VCaP (cell line): ENCODE data around the gene ZYG11B.
"Not testable (repeated sequence)": the region's sequence is repeated elsewhere in the genome, so short reads cannot be mapped to it uniquely, and the experiment has no call there.

Experiments
- H3K27ac ChIP-seq: fragments of 450-650 bp; 2 replicates; pipeline ENCODE4 v1.5.1; 2017
- CTCF ChIP-seq: fragments of 450-650 bp; conservative IDR thresholded peaks from 2 replicates; pipeline ENCODE4 v1.5.1; 2017; ENCODE audit warnings: mild to moderate bottlenecking, moderate library complexity

Gene ZYG11B

GRCh38 chr1:52713590-52713989, 12.7 kb upstream of the ZYG11B start:
- no peak overlapping the region for H3K27ac ChIP-seq
- no peak for TF ChIP-seq CTCF

- H3K27ac ChIP-seq = not testable (repeated sequence)
Measured at GRCh38 chr1:52715296-52715695, 11.0 kb upstream of the ZYG11B start.

GRCh38 chr1:52723260-52723659, 3.0 kb upstream of the ZYG11B start:
- TF ChIP-seq CTCF = no peak
- H3K27ac ChIP-seq = no peak overlapping the region

- H3K27ac ChIP-seq = peak overlapping the region; percentile 86
- no peak for TF ChIP-seq CTCF
Measured at GRCh38 chr1:52725903-52726264, 369 bp upstream of the ZYG11B start.

GRCh38 chr1:52727114-52727586, 897 bp downstream of the ZYG11B start:
- H3K27ac ChIP-seq = peak overlapping the region; percentile 86
- no peak for TF ChIP-seq CTCF

GRCh38 chr1:52727956-52728656, 1.9 kb downstream of the ZYG11B start:
- no peak for TF ChIP-seq CTCF
- H3K27ac ChIP-seq = no peak overlapping the region

GRCh38 chr1:52733368-52733767, 7.1 kb downstream of the ZYG11B start:
- H3K27ac ChIP-seq = no peak overlapping the region
- TF ChIP-seq CTCF = no peak

GRCh38 chr1:52735371-52735770, 9.1 kb downstream of the ZYG11B start:
- not testable (repeated sequence) for H3K27ac ChIP-seq

- TF ChIP-seq CTCF = no peak
- H3K27ac ChIP-seq = no peak overlapping the region
Measured at GRCh38 chr1:52738148-52738547, 11.9 kb downstream of the ZYG11B start.
